ENCODE data around the gene ACOT7.
"Not testable (repeated sequence)": the region's sequence is repeated elsewhere in the genome, so short reads cannot be mapped to it uniquely, and the experiment has no call there.

ACOT7 gene

GRCh38 chr1:6219641-6220040 is 173.9 kb downstream of the ACOT7 start:
- DNase-seq = not testable (repeated sequence)

- DNase-seq = no peak
Observed at GRCh38 chr1:6218375-6219164, 175.0 kb downstream of the ACOT7 start.

Measured in NCI-H2227 treated with DMSO at 0.1 percent for 48 hours (cell line).